ENCODE results near the gene ZC3H12A.

- TF ChIP-seq CTCF (IDR thresholded peaks at IDR 0.05; ENCODE audit: insufficient read depth, low read length), result no peak
- TF ChIP-seq REST (IDR thresholded peaks at IDR 0.05; ENCODE audit: insufficient replicate concordance, low read depth), result no peak
- TF ChIP-seq POLR2AphosphoS5 (IDR thresholded peaks at IDR 0.05; ENCODE audit: low read depth), result no peak
- no peak for TF ChIP-seq SPI1 (IDR thresholded peaks at IDR 0.05; ENCODE audit: borderline replicate concordance, low read depth)
- no peak for TF ChIP-seq GABPA (IDR thresholded peaks at IDR 0.05; ENCODE audit: low read depth)
Observed at GRCh38 chr1:37506740-37507139, 32.4 kb downstream of the ZC3H12A start.
